Measurements from ENCODE around the gene CACNA1I.

The CACNA1I gene

GRCh38 chr22:39699631-39700360 lies 129.2 kb downstream of the CACNA1I start:
- DNase-seq (ENCODE audit: low read depth in 3 of 3): no peak

GRCh38 chr22:39700565-39700964 lies 130.0 kb downstream of the CACNA1I start:
- no peak for DNase-seq (ENCODE audit: low read depth in 3 of 3)

- no peak for DNase-seq (ENCODE audit: low read depth in 3 of 3)
These were observed 132.5 kb downstream of the CACNA1I start for GRCh38 chr22:39703091-39703490.

- DNase-seq (ENCODE audit: low read depth in 3 of 3): no peak
These were observed 133.5 kb downstream of the CACNA1I start for GRCh38 chr22:39703928-39704639.

- no peak for DNase-seq (ENCODE audit: low read depth in 3 of 3)
These were observed 134.8 kb downstream of the CACNA1I start for GRCh38 chr22:39705386-39705785.

- no peak for DNase-seq (ENCODE audit: low read depth in 3 of 3)
These were observed 136.0 kb downstream of the CACNA1I start for GRCh38 chr22:39706376-39707140.

- DNase-seq (ENCODE audit: low read depth in 3 of 3): no peak
These were observed 136.8 kb downstream of the CACNA1I start for GRCh38 chr22:39707351-39707750.

GRCh38 chr22:39707816-39708215 lies 137.3 kb downstream of the CACNA1I start:
- DNase-seq (ENCODE audit: low read depth in 3 of 3): no peak

GRCh38 chr22:39710380-39711150 lies 140.0 kb downstream of the CACNA1I start:
- no peak for DNase-seq (ENCODE audit: low read depth in 3 of 3)

GRCh38 chr22:39712081-39712480 lies 141.5 kb downstream of the CACNA1I start:
- DNase-seq (ENCODE audit: low read depth in 3 of 3): no peak

- DNase-seq (ENCODE audit: low read depth in 3 of 3): no peak
These were observed 142.4 kb downstream of the CACNA1I start for GRCh38 chr22:39712751-39713525.

- DNase-seq (ENCODE audit: low read depth in 3 of 3): no peak
These were observed 143.3 kb downstream of the CACNA1I start for GRCh38 chr22:39713799-39714290.

- no peak for DNase-seq (ENCODE audit: low read depth in 3 of 3)
These were observed 143.8 kb downstream of the CACNA1I start for GRCh38 chr22:39714321-39714720.

- DNase-seq (ENCODE audit: low read depth in 3 of 3): no peak
These were observed 145.4 kb downstream of the CACNA1I start for GRCh38 chr22:39715778-39716495.

- no peak for DNase-seq (ENCODE audit: low read depth in 3 of 3)
These were observed 146.0 kb downstream of the CACNA1I start for GRCh38 chr22:39716534-39716933.

GRCh38 chr22:39717099-39717498 lies 146.5 kb downstream of the CACNA1I start:
- no peak for DNase-seq (ENCODE audit: low read depth in 3 of 3)

- DNase-seq (ENCODE audit: low read depth in 3 of 3): no peak
These were observed 147.7 kb downstream of the CACNA1I start for GRCh38 chr22:39718206-39718605.

- DNase-seq (ENCODE audit: low read depth in 3 of 3): no peak
These were observed 148.4 kb downstream of the CACNA1I start for GRCh38 chr22:39718921-39719475.

- DNase-seq (ENCODE audit: low read depth in 3 of 3): no peak
These were observed 149.3 kb downstream of the CACNA1I start for GRCh38 chr22:39719559-39720450.
